Measurements from ENCODE around the gene HORMAD2.
"Not testable (repeated sequence)": the region's sequence is repeated elsewhere in the genome, so short reads cannot be mapped to it uniquely, and the experiment has no call there.

The HORMAD2 gene

GRCh38 chr22:30195245-30196140, 115.2 kb downstream of the HORMAD2 start:
- DNase-seq: no peak

GRCh38 chr22:30196141-30196879, 116.0 kb downstream of the HORMAD2 start:
- DNase-seq: no peak

GRCh38 chr22:30196880-30197336, 116.6 kb downstream of the HORMAD2 start:
- DNase-seq: no peak

- DNase-seq: no peak
Measured at GRCh38 chr22:30197389-30197788, 117.1 kb downstream of the HORMAD2 start.

GRCh38 chr22:30198152-30198825, 118.0 kb downstream of the HORMAD2 start:
- no peak for DNase-seq

- no peak for DNase-seq
Measured at GRCh38 chr22:30198921-30199320, 118.7 kb downstream of the HORMAD2 start.

GRCh38 chr22:30200905-30201304, 120.6 kb downstream of the HORMAD2 start:
- DNase-seq: not testable (repeated sequence)

GRCh38 chr22:30201945-30202344, 121.7 kb downstream of the HORMAD2 start:
- no peak for DNase-seq

- no peak for DNase-seq
Measured at GRCh38 chr22:30202531-30203006, 122.3 kb downstream of the HORMAD2 start.

- DNase-seq: no peak
Measured at GRCh38 chr22:30204015-30204741, 123.9 kb downstream of the HORMAD2 start.

GRCh38 chr22:30204742-30205111, 124.5 kb downstream of the HORMAD2 start:
- peak; percentile 29 for DNase-seq

- no peak for DNase-seq
Measured at GRCh38 chr22:30205281-30206115, 125.2 kb downstream of the HORMAD2 start.

- DNase-seq: no peak
Measured at GRCh38 chr22:30206944-30207343, 126.7 kb downstream of the HORMAD2 start.

- DNase-seq: no peak
Measured at GRCh38 chr22:30208631-30209603, 128.7 kb downstream of the HORMAD2 start.

- no peak for DNase-seq
Measured at GRCh38 chr22:30209642-30210041, 129.4 kb downstream of the HORMAD2 start.

- no peak for DNase-seq
Measured at GRCh38 chr22:30210235-30210909, 130.1 kb downstream of the HORMAD2 start.

- DNase-seq: no peak
Measured at GRCh38 chr22:30211124-30211820, 131.0 kb downstream of the HORMAD2 start.

GRCh38 chr22:30212363-30212995, 132.2 kb downstream of the HORMAD2 start:
- DNase-seq: no peak

Data from RPMI8226 (cell line).